ENCODE measurements around the gene CREB5. TPM values are rescaled to one million over a fixed set of nuclear protein-coding genes. Genes with fewer than 3 reads are reported as not detected.

Gene CREB5
- total and polyA plus RNA-seq, 3 donors from 2014 or later = 2.0 to 2.9 (median 2.9) TPM

DNA sequence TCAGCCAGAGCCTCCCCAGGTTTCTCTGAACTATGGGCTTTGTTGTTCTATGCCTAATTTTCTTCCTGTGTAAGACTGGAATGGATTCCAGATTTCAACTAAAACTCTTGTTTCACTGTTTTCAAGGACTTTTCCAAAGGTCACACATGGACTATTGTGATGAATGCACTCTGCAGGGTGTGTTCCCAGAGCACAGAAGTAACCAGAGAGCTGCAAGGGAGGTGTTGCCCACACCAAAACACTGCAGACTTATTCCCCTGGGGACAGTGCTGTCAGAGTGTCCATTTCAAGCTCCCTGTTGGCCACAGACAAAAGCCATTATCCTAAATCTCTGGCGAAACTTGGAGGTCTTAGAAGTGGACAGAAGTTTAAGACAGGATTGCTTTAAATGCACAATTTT, 314.2 kb downstream of the CREB5 start:
- Histone ChIP-seq H3K27me3 (no peaks in the 10 kb centered on the region), H3K4me1 (no peaks in the 10 kb centered on the region), H3K9me3 (no peaks in the 10 kb centered on the region), H3K4me3 (no peak overlapping the region), H3K27ac (no peak overlapping the region), H3K36me3 (ENCODE audit: low read depth, missing control alignments) (no peaks in the 10 kb centered on the region)
- no peak for TF ChIP-seq POLR2A (IDR thresholded peaks at IDR 0.05)
- TF ChIP-seq, protein P1, sequence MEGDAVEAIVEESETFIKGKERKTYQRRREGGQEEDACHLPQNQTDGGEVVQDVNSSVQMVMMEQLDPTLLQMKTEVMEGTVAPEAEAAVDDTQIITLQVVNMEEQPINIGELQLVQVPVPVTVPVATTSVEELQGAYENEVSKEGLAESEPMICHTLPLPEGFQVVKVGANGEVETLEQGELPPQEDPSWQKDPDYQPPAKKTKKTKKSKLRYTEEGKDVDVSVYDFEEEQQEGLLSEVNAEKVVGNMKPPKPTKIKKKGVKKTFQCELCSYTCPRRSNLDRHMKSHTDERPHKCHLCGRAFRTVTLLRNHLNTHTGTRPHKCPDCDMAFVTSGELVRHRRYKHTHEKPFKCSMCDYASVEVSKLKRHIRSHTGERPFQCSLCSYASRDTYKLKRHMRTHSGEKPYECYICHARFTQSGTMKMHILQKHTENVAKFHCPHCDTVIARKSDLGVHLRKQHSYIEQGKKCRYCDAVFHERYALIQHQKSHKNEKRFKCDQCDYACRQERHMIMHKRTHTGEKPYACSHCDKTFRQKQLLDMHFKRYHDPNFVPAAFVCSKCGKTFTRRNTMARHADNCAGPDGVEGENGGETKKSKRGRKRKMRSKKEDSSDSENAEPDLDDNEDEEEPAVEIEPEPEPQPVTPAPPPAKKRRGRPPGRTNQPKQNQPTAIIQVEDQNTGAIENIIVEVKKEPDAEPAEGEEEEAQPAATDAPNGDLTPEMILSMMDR (IDR thresholded peaks at IDR 0.05) = no peak
- DNase-seq = no peak
- 33 to 39% methylated on average over 1 of the region's 1 CpG for WGBS, 2 donors
- intact Hi-C loops (cut with DNase I; ENCODE audit: low total_unique reads) = no loop called here

DNA sequence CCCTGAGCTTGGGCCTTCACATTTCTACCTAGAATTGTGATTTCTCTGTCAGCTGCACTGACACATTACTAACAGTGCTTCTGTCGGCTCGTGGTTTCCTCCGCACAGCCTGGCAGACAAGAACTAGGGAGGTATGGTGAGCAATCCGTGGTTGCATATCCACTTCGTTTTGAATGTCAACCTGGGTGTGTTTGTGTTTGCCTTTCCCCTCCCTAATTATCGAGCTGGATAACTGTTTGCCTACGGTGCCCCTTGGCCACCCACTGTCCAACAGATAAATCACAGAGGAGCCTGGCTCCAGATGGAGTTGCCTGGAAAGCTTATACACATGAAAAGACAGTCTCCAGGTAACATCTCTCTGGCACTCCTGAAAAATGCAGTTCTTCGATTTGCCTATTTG, 317.0 kb downstream of the CREB5 start:
- intact Hi-C loops (cut with DNase I; ENCODE audit: low total_unique reads) = no loop called here
- no peaks in the 10 kb centered on the region for H3K27me3 ChIP-seq
- H3K36me3 ChIP-seq (ENCODE audit: low read depth, missing control alignments) = no peaks in the 10 kb centered on the region
- WGBS, 2 donors = 79 to 88% methylated on average over 8 of the region's 8 CpGs
- no peak for DNase-seq
- TF ChIP-seq POLR2A (IDR thresholded peaks at IDR 0.05) = no peak
- TF ChIP-seq, protein P1 (IDR thresholded peaks at IDR 0.05) = no peak
- no peaks in the 10 kb centered on the region for H3K9me3 ChIP-seq
- no peak overlapping the region for H3K27ac ChIP-seq
- H3K4me3 ChIP-seq = no peak overlapping the region
- H3K4me1 ChIP-seq = no peaks in the 10 kb centered on the region

DNA sequence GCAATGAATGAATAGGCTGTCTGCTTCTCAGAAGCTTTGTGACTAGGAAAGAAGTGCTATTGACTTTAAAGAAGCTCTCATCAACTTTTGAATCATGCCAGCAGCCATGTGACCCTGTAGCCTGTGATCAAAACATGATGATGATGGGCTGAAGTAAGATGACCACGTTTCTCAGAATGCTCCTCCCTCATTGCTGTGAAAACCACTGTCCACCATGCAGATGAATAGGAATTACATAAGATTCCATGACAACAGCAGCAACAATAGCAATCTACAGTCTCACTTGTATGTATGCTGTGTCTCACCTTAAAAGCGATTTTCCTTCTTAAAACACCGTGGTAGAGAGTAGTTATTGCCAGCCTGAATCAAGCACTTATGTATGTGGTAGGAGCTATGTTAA, 317.4 kb downstream of the CREB5 start:
- intact Hi-C loops (cut with DNase I; ENCODE audit: low total_unique reads) = no loop called here
- Histone ChIP-seq H3K36me3 (ENCODE audit: low read depth, missing control alignments) (no peaks in the 10 kb centered on the region), H3K27me3 (no peaks in the 10 kb centered on the region), H3K4me1 (no peaks in the 10 kb centered on the region), H3K27ac (no peak overlapping the region), H3K4me3 (no peak overlapping the region), H3K9me3 (no peaks in the 10 kb centered on the region)
- 85 to 86% methylated on average over 3 of the region's 3 CpGs for WGBS, 2 donors
- TF ChIP-seq POLR2A (IDR thresholded peaks at IDR 0.05) = no peak
- TF ChIP-seq, protein P1 (IDR thresholded peaks at IDR 0.05) = no peak
- DNase-seq = no peak

DNA sequence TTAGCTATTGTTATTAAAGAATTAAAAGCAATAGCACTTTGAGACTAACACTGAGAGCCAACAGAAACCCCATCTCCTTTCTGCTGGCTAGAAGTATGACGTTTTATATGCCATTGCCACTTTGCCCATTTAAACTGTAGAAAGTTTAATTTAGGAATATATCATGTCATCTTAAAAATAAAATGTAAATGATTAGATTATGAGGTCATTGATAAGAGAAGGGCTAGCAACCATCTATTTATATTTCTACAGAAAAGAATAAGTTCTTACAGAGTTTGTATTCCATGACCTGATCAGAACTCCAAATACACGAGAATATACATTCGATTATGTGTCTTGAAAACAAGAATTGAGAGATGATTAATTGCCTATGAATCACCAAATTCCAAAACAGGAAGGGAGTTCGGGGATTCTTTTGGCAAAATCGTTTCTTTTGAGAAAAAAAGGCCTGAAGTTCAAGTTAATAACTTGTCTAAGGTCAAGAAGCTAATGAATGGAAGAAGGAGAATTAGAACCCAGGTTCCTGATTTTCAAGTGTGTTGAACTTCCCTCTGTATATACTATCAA, 318.9 kb downstream of the CREB5 start:
- H3K36me3 ChIP-seq (ENCODE audit: low read depth, missing control alignments) = no peaks in the 10 kb centered on the region
- 76 to 80% methylated on average over 5 of the region's 5 CpGs for WGBS, 2 donors

More for the DNA sequence above, 318.9 kb downstream of the CREB5 start:
- no peak overlapping the region for H3K4me3 ChIP-seq
- no peak overlapping the region for H3K27ac ChIP-seq
- no peaks in the 10 kb centered on the region for H3K9me3 ChIP-seq
- H3K4me1 ChIP-seq = no peaks in the 10 kb centered on the region
- intact Hi-C loops (cut with DNase I; ENCODE audit: low total_unique reads) = no loop called here
- H3K27me3 ChIP-seq = no peaks in the 10 kb centered on the region
- TF ChIP-seq, protein P1 (IDR thresholded peaks at IDR 0.05) = no peak
- no peak for TF ChIP-seq POLR2A (IDR thresholded peaks at IDR 0.05)
- no peak for DNase-seq
